Measurements from ENCODE around the gene DCUN1D3.
"Not testable (repeated sequence)": the region's sequence is repeated elsewhere in the genome, so short reads cannot be mapped to it uniquely, and the experiment has no call there.

The DCUN1D3 gene

GRCh38 chr16:20870122-20870820 lies 29.9 kb downstream of the DCUN1D3 start:
- H3K27ac ChIP-seq = peak overlapping the region in 2 of 11 experiments; percentile 4 to 5; a peak in 2 of 22 replicates
- TF ChIP-seq Cebpa-rat (IDR thresholded peaks at IDR 0.05) = no peak

DNA sequence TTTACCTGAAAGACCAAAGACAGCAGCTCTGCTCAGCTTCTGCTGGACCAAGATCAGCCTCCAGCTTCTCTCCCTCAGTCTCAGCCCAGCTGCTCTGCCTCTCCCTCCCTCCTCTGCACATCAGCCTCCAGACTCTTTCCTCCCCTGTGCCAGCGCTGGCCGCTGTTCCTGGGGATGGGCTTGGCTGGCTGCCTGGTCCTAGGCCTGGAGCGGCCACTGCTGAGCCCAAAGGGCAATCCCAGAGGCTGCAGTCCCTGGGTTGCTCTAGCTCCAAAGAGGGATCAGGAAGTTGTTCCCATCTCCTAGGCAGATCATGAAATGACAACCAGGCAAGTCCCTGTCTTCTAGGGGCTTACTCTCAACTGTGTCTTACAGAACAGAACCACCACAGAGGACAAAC lies 31.3 kb downstream of the DCUN1D3 start:
- Histone ChIP-seq H3K4me1 (peaks cover 13 to 100% (median 43%) of the 10 kb centered on the region in 10 experiments), H3K9ac (no peak overlapping the region), H3K9me3 (replicated peaks in 1 of 11) (peaks cover 0 to 5% (median 0%) of the 10 kb centered on the region in 11 experiments; a peak in 2 of 22 replicates), H4K20me1 (peaks cover 0 to 94% (median 57%) of the 10 kb centered on the region in 11 experiments; a peak in 18 of 22 replicates), H3K27me3 (no peaks in the 10 kb centered on the region), H3K27ac (no peak overlapping the region; a peak in 1 of 22 replicates), H3K36me3 (peaks cover 3 to 80% (median 24%) of the 10 kb centered on the region in 11 experiments; a peak in 17 of 22 replicates), H3K4me3 (no peak overlapping the region), H3K4me2 (peak overlapping the region in 3 of 11 experiments; percentile 73 to 79 (median 76); a peak in 4 of 22 replicates)
- TF ChIP-seq Cebpa-rat (IDR thresholded peaks at IDR 0.05) = no peak

More at GRCh38 chr16:20870122-20870820, 29.9 kb downstream of the DCUN1D3 start:
- no peak overlapping the region for H3K9ac ChIP-seq
- peak overlapping the region in 5 of 11 experiments; percentile 1 to 79 (median 55); a peak in 9 of 22 replicates for H3K4me2 ChIP-seq
- H3K4me1 ChIP-seq = peaks cover 17 to 100% (median 55%) of the 10 kb centered on the region in 10 experiments
- peaks cover 0 to 99% (median 58%) of the 10 kb centered on the region in 11 experiments; a peak in 18 of 22 replicates for H4K20me1 ChIP-seq
- H3K9me3 ChIP-seq (replicated peaks in 1 of 11) = no peaks in the 10 kb centered on the region; a peak in 1 of 22 replicates
- peaks cover 0 to 74% (median 24%) of the 10 kb centered on the region in 11 experiments; a peak in 15 of 22 replicates for H3K36me3 ChIP-seq
- H3K4me3 ChIP-seq = no peak overlapping the region
- no peaks in the 10 kb centered on the region for H3K27me3 ChIP-seq

DNA sequence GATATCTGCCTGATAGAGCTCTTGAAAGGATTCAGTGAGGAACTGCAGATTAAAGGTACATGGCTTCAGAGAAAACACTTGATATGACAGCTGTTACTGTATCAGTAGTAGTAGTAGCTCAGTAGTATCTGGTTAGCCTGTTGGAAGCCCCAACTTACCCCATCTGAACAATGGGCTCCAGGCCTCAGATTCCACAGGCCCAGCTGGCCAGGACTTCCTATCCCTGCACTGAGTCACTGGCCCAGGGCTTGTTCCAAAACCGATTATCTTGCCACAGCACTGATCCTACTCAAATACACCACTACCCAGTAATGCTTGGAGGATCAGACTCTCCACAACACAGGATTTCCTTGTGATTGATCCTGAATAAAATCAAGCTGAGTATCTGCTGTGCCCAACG lies 32.6 kb downstream of the DCUN1D3 start:
- no peak for TF ChIP-seq Cebpa-rat (IDR thresholded peaks at IDR 0.05)
- H3K4me3 ChIP-seq = no peak overlapping the region
- H3K27me3 ChIP-seq = no peaks in the 10 kb centered on the region
- H4K20me1 ChIP-seq = peaks cover 0 to 94% (median 61%) of the 10 kb centered on the region in 11 experiments; a peak in 18 of 22 replicates
- peaks cover 0 to 7% (median 0%) of the 10 kb centered on the region in 11 experiments; a peak in 2 of 22 replicates for H3K9me3 ChIP-seq (replicated peaks in 1 of 11)
- H3K4me2 ChIP-seq = peak overlapping the region in 3 of 11 experiments; percentile 71 to 76 (median 73); a peak in 6 of 22 replicates
- H3K27ac ChIP-seq = no peak overlapping the region
- H3K4me1 ChIP-seq = peaks cover 8 to 87% (median 32%) of the 10 kb centered on the region in 10 experiments
- no peak overlapping the region for H3K9ac ChIP-seq
- peaks cover 9 to 80% (median 34%) of the 10 kb centered on the region in 11 experiments for H3K36me3 ChIP-seq

GRCh38 chr16:20866801-20867200 lies 33.4 kb downstream of the DCUN1D3 start:
- Histone ChIP-seq H4K20me1 (peaks cover 0 to 94% (median 66%) of the 10 kb centered on the region in 11 experiments; a peak in 18 of 22 replicates), H3K4me1 (peaks cover 3 to 79% (median 24%) of the 10 kb centered on the region in 10 experiments; a peak in 19 of 20 replicates), H3K9ac (no peak overlapping the region), H3K27me3 (no peaks in the 10 kb centered on the region), H3K4me2 (peak overlapping the region in 6 of 11 experiments; percentile 26 to 76 (median 66); a peak in 11 of 22 replicates), H3K4me3 (no peak overlapping the region), H3K36me3 (peaks cover 16 to 80% (median 39%) of the 10 kb centered on the region in 11 experiments), H3K27ac (peak overlapping the region in 7 of 11 experiments; percentile 11 to 76 (median 62); a peak in 9 of 22 replicates), H3K9me3 (replicated peaks in 1 of 11) (peaks cover 0 to 9% (median 0%) of the 10 kb centered on the region in 11 experiments; a peak in 2 of 22 replicates)
- TF ChIP-seq Cebpa-rat (IDR thresholded peaks at IDR 0.05) = no peak

- H3K27me3 ChIP-seq = no peaks in the 10 kb centered on the region
- H3K4me1 ChIP-seq = peaks cover 8 to 74% (median 23%) of the 10 kb centered on the region in 10 experiments
- H4K20me1 ChIP-seq = peaks cover 0 to 94% (median 61%) of the 10 kb centered on the region in 11 experiments; a peak in 18 of 22 replicates
- H3K27ac ChIP-seq = peak overlapping the region; percentile 11 to 76 (median 62); a peak in 20 of 22 replicates
- H3K4me2 ChIP-seq = peak overlapping the region in 8 of 11 experiments; percentile 15 to 76 (median 54); a peak in 14 of 22 replicates
- TF ChIP-seq Cebpa-rat (IDR thresholded peaks at IDR 0.05) = no peak
- peaks cover 0 to 9% (median 0%) of the 10 kb centered on the region in 11 experiments; a peak in 2 of 22 replicates for H3K9me3 ChIP-seq (replicated peaks in 1 of 11)
- no peak overlapping the region for H3K4me3 ChIP-seq
- peak overlapping the region in 7 of 11 experiments; percentile 5 to 65 (median 45); a peak in 10 of 22 replicates for H3K9ac ChIP-seq
- H3K36me3 ChIP-seq = peaks cover 22 to 80% (median 43%) of the 10 kb centered on the region in 11 experiments
These were observed 33.9 kb downstream of the DCUN1D3 start for GRCh38 chr16:20866145-20866772.

GRCh38 chr16:20865420-20866131 lies 34.6 kb downstream of the DCUN1D3 start:
- H3K36me3 ChIP-seq = peaks cover 29 to 81% (median 45%) of the 10 kb centered on the region in 11 experiments
- H3K4me2 ChIP-seq = peak overlapping the region in 8 of 11 experiments; percentile 15 to 76 (median 54); a peak in 12 of 22 replicates
- no peaks in the 10 kb centered on the region for H3K27me3 ChIP-seq
- peak overlapping the region; percentile 11 to 76 (median 62); a peak in 21 of 22 replicates for H3K27ac ChIP-seq
- no peak overlapping the region for H3K4me3 ChIP-seq
- H4K20me1 ChIP-seq = peaks cover 0 to 94% (median 54%) of the 10 kb centered on the region in 11 experiments; a peak in 18 of 22 replicates
- H3K9ac ChIP-seq = peak overlapping the region in 7 of 11 experiments; percentile 5 to 65 (median 45); a peak in 10 of 22 replicates
- H3K9me3 ChIP-seq (replicated peaks in 1 of 11) = peaks cover 0 to 9% (median 0%) of the 10 kb centered on the region in 11 experiments; a peak in 2 of 22 replicates
- no peak for TF ChIP-seq Cebpa-rat (IDR thresholded peaks at IDR 0.05)
- peaks cover 12 to 67% (median 22%) of the 10 kb centered on the region in 10 experiments for H3K4me1 ChIP-seq

DNA sequence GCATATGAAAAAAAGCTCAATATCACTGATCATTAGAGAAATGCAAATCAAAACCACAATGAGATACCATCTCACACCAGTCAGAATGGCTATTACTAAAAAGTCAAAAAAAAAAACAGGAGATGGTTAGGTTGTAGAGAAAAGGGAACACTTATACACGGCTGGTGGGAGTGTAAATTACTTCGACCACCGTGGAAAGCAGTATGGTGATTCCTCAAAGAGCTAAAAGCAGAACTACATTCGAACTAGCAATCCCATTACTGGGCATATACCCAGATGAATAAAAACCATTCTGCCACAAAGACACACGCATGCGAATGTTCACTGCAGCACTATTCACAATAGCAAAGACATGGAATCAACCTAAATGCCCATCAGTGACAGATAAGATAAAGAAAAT lies 35.8 kb downstream of the DCUN1D3 start:
- not testable (repeated sequence) for H3K9ac ChIP-seq; H3K27me3 ChIP-seq; H3K4me3 ChIP-seq; H3K9me3 ChIP-seq (replicated peaks in 1 of 11)
- Histone ChIP-seq H3K27ac (peak overlapping the region in 1 of 11 experiments; percentile 72; a peak in 1 of 22 replicates), H3K4me2 (peak overlapping the region in 3 of 11 experiments; percentile 32 to 76 (median 71); a peak in 5 of 22 replicates), H3K36me3 (peaks cover 41 to 81% (median 57%) of the 10 kb centered on the region in 11 experiments), H3K4me1 (peaks cover 12 to 55% (median 18%) of the 10 kb centered on the region in 10 experiments), H4K20me1 (peaks cover 0 to 93% (median 48%) of the 10 kb centered on the region in 11 experiments; a peak in 17 of 22 replicates)

All from BLaER1 treated with 17β-estradiol and CSF1 and Interleukin-3, amounts not matched to agents 10 nM and 100 nM (cell line).